ENCODE data around the gene ABHD2. TPM values are rescaled to one million over a fixed set of nuclear protein-coding genes. Genes with fewer than 3 reads are reported as not detected.

The ABHD2 gene
- total and polyA plus RNA-seq, 9 of the 15 experiments (the other 6 are each of a cell fraction or from before 2014, with no cell fraction given) = 16.9 to 99.8 (median 47.5) TPM

DNA sequence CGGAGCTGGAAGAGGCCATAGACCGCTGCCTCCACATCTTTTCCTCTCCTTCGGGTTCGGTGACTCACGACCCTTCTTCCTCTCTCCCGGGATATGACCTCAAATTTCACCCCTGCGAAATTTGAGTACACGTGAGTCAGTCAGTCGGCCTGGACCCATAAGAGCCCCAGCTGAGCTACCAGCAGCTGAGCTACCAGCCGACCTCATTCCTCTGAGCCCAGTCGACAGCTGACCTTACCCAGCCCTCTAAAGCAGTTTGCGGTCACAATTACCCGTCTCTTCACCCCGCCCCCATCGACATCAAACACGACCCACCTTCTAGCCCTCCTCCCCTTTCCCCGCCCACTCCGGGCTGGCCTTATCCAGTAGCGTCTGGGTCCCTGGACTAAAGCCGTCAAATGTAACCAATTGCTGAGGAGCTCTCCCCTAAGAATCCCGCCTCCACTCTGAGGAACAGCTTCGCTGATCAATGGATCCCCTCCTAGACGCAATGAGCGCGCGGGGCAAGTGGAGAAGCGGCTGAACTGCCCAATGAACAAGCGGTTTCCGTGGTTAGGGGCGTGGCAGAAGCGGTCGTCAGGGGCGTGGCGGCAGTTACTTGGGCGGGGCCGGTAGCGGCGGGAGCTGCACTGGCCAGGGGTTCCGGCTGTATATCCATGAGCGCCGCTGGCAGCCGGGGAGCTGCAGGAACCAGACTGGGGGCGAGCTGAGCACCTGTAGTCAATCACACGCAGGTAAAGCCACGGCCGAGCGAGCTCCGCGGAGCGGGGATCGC, at the start of gene ABHD2 (continued):
- TF ChIP-seq ZNF449 (CRISPR knock-in tag; IDR thresholded peaks at IDR 0.05) = no peak
- TF ChIP-seq, protein P1, sequence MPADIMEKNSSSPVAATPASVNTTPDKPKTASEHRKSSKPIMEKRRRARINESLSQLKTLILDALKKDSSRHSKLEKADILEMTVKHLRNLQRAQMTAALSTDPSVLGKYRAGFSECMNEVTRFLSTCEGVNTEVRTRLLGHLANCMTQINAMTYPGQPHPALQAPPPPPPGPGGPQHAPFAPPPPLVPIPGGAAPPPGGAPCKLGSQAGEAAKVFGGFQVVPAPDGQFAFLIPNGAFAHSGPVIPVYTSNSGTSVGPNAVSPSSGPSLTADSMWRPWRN (IDR thresholded peaks at IDR 0.05; ENCODE audit: low read depth) = peak; percentile 78
- TF ChIP-seq ZKSCAN8 (CRISPR knock-in tag; IDR thresholded peaks at IDR 0.05) = no peak
- TF ChIP-seq, protein P2, sequence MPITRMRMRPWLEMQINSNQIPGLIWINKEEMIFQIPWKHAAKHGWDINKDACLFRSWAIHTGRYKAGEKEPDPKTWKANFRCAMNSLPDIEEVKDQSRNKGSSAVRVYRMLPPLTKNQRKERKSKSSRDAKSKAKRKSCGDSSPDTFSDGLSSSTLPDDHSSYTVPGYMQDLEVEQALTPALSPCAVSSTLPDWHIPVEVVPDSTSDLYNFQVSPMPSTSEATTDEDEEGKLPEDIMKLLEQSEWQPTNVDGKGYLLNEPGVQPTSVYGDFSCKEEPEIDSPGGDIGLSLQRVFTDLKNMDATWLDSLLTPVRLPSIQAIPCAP (CRISPR knock-in tag; IDR thresholded peaks at IDR 0.05; ENCODE audit: borderline replicate concordance) = no peak; the same call in 1 of the 2 replicates
- TF ChIP-seq, protein P3, sequence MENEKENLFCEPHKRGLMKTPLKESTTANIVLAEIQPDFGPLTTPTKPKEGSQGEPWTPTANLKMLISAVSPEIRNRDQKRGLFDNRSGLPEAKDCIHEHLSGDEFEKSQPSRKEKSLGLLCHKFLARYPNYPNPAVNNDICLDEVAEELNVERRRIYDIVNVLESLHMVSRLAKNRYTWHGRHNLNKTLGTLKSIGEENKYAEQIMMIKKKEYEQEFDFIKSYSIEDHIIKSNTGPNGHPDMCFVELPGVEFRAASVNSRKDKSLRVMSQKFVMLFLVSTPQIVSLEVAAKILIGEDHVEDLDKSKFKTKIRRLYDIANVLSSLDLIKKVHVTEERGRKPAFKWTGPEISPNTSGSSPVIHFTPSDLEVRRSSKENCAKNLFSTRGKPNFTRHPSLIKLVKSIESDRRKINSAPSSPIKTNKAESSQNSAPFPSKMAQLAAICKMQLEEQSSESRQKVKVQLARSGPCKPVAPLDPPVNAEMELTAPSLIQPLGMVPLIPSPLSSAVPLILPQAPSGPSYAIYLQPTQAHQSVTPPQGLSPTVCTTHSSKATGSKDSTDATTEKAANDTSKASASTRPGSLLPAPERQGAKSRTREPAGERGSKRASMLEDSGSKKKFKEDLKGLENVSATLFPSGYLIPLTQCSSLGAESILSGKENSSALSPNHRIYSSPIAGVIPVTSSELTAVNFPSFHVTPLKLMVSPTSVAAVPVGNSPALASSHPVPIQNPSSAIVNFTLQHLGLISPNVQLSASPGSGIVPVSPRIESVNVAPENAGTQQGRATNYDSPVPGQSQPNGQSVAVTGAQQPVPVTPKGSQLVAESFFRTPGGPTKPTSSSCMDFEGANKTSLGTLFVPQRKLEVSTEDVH (IDR thresholded peaks at IDR 0.05; ENCODE audit: low read depth, partially characterized antibody) = no peak
- no peak for TF ChIP-seq SRSF1 (IDR thresholded peaks at IDR 0.05; ENCODE audit: low read depth, low read length)
- TF ChIP-seq, protein P4, sequence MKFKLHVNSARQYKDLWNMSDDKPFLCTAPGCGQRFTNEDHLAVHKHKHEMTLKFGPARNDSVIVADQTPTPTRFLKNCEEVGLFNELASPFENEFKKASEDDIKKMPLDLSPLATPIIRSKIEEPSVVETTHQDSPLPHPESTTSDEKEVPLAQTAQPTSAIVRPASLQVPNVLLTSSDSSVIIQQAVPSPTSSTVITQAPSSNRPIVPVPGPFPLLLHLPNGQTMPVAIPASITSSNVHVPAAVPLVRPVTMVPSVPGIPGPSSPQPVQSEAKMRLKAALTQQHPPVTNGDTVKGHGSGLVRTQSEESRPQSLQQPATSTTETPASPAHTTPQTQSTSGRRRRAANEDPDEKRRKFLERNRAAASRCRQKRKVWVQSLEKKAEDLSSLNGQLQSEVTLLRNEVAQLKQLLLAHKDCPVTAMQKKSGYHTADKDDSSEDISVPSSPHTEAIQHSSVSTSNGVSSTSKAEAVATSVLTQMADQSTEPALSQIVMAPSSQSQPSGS (CRISPR knock-in tag; IDR thresholded peaks at IDR 0.05) = no peak
- no peak for TF ChIP-seq ERF (CRISPR knock-in tag; IDR thresholded peaks at IDR 0.05)
- no peak for TF ChIP-seq DNMT1 (IDR thresholded peaks at IDR 0.05)
- 0 out of 2 replicates have a peak, but pooled peaks have one; percentile 37 for TF ChIP-seq TARDBP (IDR thresholded peaks at IDR 0.05)
- no peak for TF ChIP-seq RFX7 (CRISPR knock-in tag; IDR thresholded peaks at IDR 0.05)
- no peak for TF ChIP-seq ZBTB1 (CRISPR knock-in tag; IDR thresholded peaks at IDR 0.05; ENCODE audit: borderline replicate concordance, low read depth)
- no peak for TF ChIP-seq RBM39 (optimal IDR thresholded peaks at IDR 0.05; ENCODE audit: low read depth, low read length)
- no peak for TF ChIP-seq ZNF717 (CRISPR knock-in tag; IDR thresholded peaks at IDR 0.05)
- no peak; the same call in 1 of the 2 replicates for TF ChIP-seq ZBTB12 (CRISPR knock-in tag; IDR thresholded peaks at IDR 0.05)
- TF ChIP-seq, protein P5, sequence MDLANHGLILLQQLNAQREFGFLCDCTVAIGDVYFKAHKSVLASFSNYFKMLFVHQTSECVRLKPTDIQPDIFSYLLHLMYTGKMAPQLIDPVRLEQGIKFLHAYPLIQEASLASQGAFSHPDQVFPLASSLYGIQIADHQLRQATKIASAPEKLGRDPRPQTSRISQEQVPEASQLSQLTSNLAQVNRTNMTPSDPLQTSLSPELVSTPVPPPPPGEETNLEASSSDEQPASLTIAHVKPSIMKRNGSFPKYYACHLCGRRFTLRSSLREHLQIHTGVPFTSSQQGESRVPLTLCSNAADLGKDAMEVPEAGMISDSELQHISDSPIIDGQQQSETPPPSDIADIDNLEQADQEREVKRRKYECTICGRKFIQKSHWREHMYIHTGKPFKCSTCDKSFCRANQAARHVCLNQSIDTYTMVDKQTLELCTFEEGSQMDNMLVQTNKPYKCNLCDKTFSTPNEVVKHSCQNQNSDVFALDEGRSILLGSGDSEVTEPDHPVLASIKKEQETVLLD (IDR thresholded peaks at IDR 0.05) = no peak; the same call in 1 of the 2 replicates
- no peak for TF ChIP-seq ZSCAN29 (IDR thresholded peaks at IDR 0.05)
- TF ChIP-seq GTF2E2 (tag; IDR thresholded peaks at IDR 0.05) = no peak
